ENCODE results near the gene GATAD2B.

GRCh38 chr1:153962088-153963029 is 39.6 kb upstream of the GATAD2B start:
- TF ChIP-seq GATA3 (IDR thresholded peaks at IDR 0.05; ENCODE audit: low read depth, low read length): no peak
- no peak for TF ChIP-seq GATA2 (IDR thresholded peaks at IDR 0.05; ENCODE audit: low read depth, low read length)
